Activated CD8-positive, alpha-beta memory T cell treated with anti-CD3 and anti-CD28 coated beads, Interleukin-2, amount 50 U/mL, for 24 hours (primary cell): ENCODE results near the gene RABL6.
"Not testable (repeated sequence)": the region's sequence is repeated elsewhere in the genome, so short reads cannot be mapped to it uniquely, and the experiment has no call there.

Source experiments
- DNase-seq: peaks from one replicate; pipeline ENCODE4 v3.0.0-alpha.2; 2020; ENCODE audit errors: extremely low read depth

RABL6 gene

GRCh38 chr9:136835932-136836904, 28.5 kb downstream of the RABL6 start:
- no peak for DNase-seq

- no peak for DNase-seq
These were observed 29.6 kb downstream of the RABL6 start for GRCh38 chr9:136837146-136837855.

- not testable (repeated sequence) for DNase-seq
These were observed 30.1 kb downstream of the RABL6 start for GRCh38 chr9:136837856-136838277.

- no peak for DNase-seq
These were observed 30.8 kb downstream of the RABL6 start for GRCh38 chr9:136838314-136839228.

GRCh38 chr9:136839229-136840139, 31.7 kb downstream of the RABL6 start:
- DNase-seq, result no peak

GRCh38 chr9:136840140-136840876, 32.6 kb downstream of the RABL6 start:
- DNase-seq, result no peak

- no peak for DNase-seq
These were observed 33.3 kb downstream of the RABL6 start for GRCh38 chr9:136840877-136841645.

- DNase-seq, result not testable (repeated sequence)
These were observed 34.1 kb downstream of the RABL6 start for GRCh38 chr9:136841646-136842379.

- peak; percentile 50 for DNase-seq
These were observed 34.7 kb downstream of the RABL6 start, which contains the start of gene AJM1 for GRCh38 chr9:136842380-136842948. TSS of gene AJM1 (plus strand) at chr9:136842478. CDS start at chr9:136844415, 1,937 bp downstream.

- not testable (repeated sequence) for DNase-seq
These were observed 35.5 kb downstream of the RABL6 start for GRCh38 chr9:136843159-136843800.

GRCh38 chr9:136843801-136844740, 36.3 kb downstream of the RABL6 start:
- not testable (repeated sequence) for DNase-seq

- DNase-seq, result no peak
These were observed 37.2 kb downstream of the RABL6 start for GRCh38 chr9:136844761-136845464.

- DNase-seq, result no peak
These were observed 37.9 kb downstream of the RABL6 start for GRCh38 chr9:136845465-136846260.

GRCh38 chr9:136846376-136847087, 38.8 kb downstream of the RABL6 start:
- DNase-seq, result no peak
